ENCODE data around the gene ATN1.
A peak's percentile ranks its signal among the peaks of the same experiment; 100 is the strongest.

The ATN1 gene

GRCh38 chr12:6928703-6929407 is 1.1 kb downstream of the ATN1 start:
- DNase-seq: no peak

GRCh38 chr12:6929466-6930452 is 2.0 kb downstream of the ATN1 start:
- no peak for DNase-seq

GRCh38 chr12:6932766-6933165 is 5.0 kb downstream of the ATN1 start:
- no peak for DNase-seq

- DNase-seq: no peak
These were observed 6.4 kb downstream of the ATN1 start for GRCh38 chr12:6934110-6934509.

DNA sequence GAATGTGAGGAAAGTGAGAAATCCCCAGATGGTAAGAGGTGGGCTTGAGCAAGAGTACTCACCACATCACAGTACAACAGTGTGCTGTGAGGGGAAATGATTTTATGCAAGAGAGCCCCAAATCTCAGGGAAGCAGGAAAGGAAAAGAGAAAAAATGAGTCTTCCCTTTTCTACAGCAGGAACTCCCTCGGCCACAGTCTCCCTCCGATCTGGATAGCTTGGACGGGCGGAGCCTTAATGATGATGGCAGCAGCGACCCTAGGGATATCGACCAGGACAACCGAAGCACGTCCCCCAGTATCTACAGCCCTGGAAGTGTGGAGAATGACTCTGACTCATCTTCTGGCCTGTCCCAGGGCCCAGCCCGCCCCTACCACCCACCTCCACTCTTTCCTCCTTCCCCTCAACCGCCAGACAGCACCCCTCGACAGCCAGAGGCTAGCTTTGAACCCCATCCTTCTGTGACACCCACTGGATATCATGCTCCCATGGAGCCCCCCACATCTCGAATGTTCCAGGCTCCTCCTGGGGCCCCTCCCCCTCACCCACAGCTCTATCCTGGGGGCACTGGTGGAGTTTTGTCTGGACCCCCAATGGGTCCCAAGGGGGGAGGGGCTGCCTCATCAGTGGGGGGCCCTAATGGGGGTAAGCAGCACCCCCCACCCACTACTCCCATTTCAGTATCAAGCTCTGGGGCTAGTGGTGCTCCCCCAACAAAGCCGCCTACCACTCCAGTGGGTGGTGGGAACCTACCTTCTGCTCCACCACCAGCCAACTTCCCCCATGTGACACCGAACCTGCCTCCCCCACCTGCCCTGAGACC is 7.8 kb downstream of the ATN1 start:
- no peak for DNase-seq

DNA sequence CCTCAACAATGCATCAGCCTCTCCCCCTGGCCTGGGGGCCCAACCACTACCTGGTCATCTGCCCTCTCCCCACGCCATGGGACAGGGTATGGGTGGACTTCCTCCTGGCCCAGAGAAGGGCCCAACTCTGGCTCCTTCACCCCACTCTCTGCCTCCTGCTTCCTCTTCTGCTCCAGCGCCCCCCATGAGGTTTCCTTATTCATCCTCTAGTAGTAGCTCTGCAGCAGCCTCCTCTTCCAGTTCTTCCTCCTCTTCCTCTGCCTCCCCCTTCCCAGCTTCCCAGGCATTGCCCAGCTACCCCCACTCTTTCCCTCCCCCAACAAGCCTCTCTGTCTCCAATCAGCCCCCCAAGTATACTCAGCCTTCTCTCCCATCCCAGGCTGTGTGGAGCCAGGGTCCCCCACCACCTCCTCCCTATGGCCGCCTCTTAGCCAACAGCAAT is 8.5 kb downstream of the ATN1 start:
- DNase-seq: no peak

DNA sequence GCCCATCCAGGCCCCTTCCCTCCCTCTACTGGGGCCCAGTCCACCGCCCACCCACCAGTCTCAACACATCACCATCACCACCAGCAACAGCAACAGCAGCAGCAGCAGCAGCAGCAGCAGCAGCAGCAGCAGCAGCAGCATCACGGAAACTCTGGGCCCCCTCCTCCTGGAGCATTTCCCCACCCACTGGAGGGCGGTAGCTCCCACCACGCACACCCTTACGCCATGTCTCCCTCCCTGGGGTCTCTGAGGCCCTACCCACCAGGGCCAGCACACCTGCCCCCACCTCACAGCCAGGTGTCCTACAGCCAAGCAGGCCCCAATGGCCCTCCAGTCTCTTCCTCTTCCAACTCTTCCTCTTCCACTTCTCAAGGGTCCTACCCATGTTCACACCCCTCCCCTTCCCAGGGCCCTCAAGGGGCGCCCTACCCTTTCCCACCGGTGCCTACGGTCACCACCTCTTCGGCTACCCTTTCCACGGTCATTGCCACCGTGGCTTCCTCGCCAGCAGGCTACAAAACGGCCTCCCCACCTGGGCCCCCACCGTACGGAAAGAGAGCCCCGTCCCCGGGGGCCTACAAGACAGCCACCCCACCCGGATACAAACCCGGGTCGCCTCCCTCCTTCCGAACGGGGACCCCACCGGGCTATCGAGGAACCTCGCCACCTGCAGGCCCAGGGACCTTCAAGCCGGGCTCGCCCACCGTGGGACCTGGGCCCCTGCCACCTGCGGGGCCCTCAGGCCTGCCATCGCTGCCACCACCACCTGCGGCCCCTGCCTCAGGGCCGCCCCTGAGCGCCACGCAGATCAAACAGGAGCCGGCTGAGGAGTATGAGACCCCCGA is 9.1 kb downstream of the ATN1 start:
- DNase-seq: no peak

DNA sequence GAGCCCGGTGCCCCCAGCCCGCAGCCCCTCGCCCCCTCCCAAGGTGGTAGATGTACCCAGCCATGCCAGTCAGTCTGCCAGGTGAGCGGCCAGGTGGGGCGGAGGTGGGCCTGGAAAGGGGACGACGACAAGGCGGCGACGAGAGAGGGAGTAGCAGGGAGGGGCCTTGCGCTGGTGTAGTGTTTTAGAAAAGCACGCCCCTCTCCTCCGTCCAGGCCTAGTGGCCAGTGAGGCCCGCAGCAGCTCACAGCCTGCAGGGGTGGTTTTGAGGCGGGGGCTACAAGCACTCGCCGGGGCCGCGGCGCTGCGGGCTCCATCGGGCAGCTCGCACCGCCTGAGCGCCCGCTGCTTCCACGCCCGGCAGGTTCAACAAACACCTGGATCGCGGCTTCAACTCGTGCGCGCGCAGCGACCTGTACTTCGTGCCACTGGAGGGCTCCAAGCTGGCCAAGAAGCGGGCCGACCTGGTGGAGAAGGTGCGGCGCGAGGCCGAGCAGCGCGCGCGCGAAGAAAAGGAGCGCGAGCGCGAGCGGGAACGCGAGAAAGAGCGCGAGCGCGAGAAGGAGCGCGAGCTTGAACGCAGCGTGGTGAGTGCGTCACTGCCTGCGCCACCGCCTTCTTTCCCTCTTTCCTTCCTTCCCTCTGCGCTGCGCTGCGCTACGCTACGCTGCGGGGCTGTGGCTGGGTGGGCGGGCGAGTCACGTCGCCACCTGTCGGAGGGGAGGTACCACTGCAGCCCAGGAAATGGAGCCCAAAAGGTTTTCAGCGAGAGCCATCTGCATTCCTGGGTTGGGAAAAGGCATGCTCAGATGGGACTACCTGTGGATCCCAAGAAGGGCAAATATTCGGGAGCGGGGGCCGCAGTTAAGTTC is 10.0 kb downstream of the ATN1 start:
- peak; percentile 86 for DNase-seq

DNA sequence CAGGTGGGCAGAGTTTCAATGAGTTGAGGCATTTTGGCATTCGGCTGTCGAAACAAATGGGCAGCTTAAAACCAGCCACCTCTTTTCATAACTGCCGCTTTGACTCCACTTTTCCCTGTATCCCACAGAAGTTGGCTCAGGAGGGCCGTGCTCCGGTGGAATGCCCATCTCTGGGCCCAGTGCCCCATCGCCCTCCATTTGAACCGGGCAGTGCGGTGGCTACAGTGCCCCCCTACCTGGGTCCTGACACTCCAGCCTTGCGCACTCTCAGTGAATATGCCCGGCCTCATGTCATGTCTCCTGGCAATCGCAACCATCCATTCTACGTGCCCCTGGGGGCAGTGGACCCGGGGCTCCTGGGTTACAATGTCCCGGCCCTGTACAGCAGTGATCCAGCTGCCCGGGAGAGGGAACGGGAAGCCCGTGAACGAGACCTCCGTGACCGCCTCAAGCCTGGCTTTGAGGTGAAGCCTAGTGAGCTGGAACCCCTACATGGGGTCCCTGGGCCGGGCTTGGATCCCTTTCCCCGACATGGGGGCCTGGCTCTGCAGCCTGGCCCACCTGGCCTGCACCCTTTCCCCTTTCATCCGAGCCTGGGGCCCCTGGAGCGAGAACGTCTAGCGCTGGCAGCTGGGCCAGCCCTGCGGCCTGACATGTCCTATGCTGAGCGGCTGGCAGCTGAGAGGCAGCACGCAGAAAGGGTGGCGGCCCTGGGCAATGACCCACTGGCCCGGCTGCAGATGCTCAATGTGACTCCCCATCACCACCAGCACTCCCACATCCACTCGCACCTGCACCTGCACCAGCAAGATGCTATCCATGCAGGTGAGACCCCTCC is 10.8 kb downstream of the ATN1 start:
- no peak for DNase-seq

DNA sequence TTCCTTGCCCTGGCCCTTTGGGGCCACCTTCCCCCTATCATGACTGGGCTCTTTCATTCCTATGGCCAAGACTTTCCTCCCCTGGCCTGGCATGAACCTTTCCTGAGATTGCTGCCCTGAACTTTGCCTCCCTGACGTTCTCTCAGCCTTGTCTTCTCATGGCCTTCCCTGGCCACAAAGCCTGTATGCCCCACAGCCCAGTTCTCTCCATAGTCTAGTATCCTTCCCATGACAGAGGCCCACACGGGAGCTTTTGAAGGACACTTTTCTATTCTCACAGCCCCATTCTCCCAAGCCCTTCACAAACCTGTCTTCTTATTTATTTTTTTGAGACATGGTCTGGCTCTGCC is 11.4 kb downstream of the ATN1 start:
- no peak for DNase-seq

DNA sequence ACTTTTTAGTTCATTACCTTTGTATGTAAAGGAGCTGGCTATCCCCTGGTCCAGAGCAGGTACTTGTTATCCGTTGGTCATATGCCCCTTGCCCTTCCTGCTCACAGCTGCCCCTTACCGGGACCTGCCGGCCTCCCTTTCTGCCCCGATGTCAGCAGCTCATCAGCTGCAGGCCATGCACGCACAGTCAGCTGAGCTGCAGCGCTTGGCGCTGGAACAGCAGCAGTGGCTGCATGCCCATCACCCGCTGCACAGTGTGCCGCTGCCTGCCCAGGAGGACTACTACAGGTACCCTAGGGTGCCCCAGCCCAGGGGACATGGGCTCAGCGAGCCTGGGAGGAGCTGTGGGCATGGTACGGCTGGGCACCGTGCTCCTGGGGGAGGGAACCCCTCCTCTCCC is 13.5 kb downstream of the ATN1 start:
- no peak for DNase-seq

GRCh38 chr12:6941782-6942181 is 14.0 kb downstream of the ATN1 start:
- no peak for DNase-seq

- DNase-seq: no peak
These were observed 14.5 kb downstream of the ATN1 start for GRCh38 chr12:6942331-6942665.

GRCh38 chr12:6943389-6943721 is 15.6 kb downstream of the ATN1 start:
- DNase-seq: peak; percentile 70

- peak; percentile 55 for DNase-seq
These were observed 16.1 kb downstream of the ATN1 start, which contains the start of the genes C12orf57 and RNU7-1 for GRCh38 chr12:6943722-6944380. C12orf57 (plus strand) TSS chr12:6944022; CDS start chr12:6944122, 100 bp downstream. RNU7-1 (plus strand) TSS chr12:6943816.

DNA sequence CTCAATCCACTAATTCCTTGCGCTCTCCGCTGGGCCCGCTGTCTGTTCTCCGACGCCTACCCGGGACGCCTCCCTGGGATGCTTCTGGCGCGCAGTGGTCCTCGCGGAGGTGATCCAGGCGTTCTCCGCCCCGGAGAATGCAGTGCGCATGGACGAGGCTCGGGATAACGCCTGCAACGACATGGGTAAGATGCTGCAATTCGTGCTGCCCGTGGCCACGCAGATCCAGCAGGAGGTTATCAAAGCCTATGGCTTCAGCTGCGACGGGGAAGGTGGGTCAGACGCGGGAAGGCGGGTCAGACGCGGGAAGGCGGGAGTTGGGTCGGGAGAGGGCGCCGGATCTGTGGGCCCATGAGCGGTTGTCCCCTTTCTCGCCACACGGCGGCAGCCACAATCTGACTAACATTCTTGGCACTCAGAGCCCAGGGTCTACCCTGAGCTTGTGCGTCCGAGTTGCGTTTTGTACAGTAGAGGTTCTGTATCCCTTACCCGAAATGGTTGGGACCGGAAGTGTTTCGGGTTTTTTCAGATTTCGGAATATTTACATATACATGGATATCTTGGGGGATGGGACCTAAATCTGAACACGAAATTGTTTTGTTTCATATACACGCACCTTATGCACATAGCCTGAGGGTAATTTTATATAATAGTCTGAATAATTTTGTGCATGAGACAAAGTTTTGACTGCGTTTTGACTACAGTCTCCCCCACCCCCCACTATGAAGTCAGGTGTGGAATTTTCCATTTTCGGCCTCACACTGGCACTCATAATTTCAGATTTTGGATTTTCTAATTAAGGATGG is 16.8 kb downstream of the ATN1 start:
- DNase-seq: peak; percentile 80

- no peak for DNase-seq
These were observed 17.9 kb downstream of the ATN1 start for GRCh38 chr12:6945613-6946012.

- DNase-seq: peak; percentile 61
These were observed 18.5 kb downstream of the ATN1 start for GRCh38 chr12:6946033-6946919.

Measured in T-helper 9 cell (primary cell).